ENCODE measurements around the gene FZD7.

Gene FZD7

GRCh38 chr2:202014759-202015211, 18.9 kb upstream of the FZD7 start:
- no peaks in the 10 kb centered on the region for H3K27me3 ChIP-seq (replicated peaks)
- DNase-seq = no peak
- H3K27ac ChIP-seq = no peak overlapping the region
- H3K4me3 ChIP-seq (ENCODE audit: low read depth, low read length) = no peak overlapping the region
- in situ Hi-C loops (cut with HindIII; ENCODE audit: low pct_ligation_motif_present, low sequenced_read_pairs) = no loop called here
- no peaks in the 10 kb centered on the region for H3K36me3 ChIP-seq (replicated peaks)
- no peak for TF ChIP-seq CTCF (IDR thresholded peaks at IDR 0.05; ENCODE audit: low read depth, low read length, missing control alignments)

- H3K27me3 ChIP-seq (replicated peaks) = no peaks in the 10 kb centered on the region
- in situ Hi-C loops (cut with HindIII; ENCODE audit: low pct_ligation_motif_present, low sequenced_read_pairs) = no loop called here
- no peak for DNase-seq
- no peaks in the 10 kb centered on the region for H3K36me3 ChIP-seq (replicated peaks)
- no peak overlapping the region for H3K4me3 ChIP-seq (ENCODE audit: low read depth, low read length)
- H3K27ac ChIP-seq = no peak overlapping the region
- no peak for TF ChIP-seq CTCF (IDR thresholded peaks at IDR 0.05; ENCODE audit: low read depth, low read length, missing control alignments)
These were observed 18.2 kb upstream of the FZD7 start for GRCh38 chr2:202015471-202015870.

GRCh38 chr2:202016579-202017227, 17.0 kb upstream of the FZD7 start:
- no peak for DNase-seq
- no peak for TF ChIP-seq CTCF (IDR thresholded peaks at IDR 0.05; ENCODE audit: low read depth, low read length, missing control alignments)
- in situ Hi-C loops (cut with HindIII; ENCODE audit: low pct_ligation_motif_present, low sequenced_read_pairs) = no loop called here
- H3K27ac ChIP-seq = no peak overlapping the region
- no peaks in the 10 kb centered on the region for H3K36me3 ChIP-seq (replicated peaks)
- H3K4me3 ChIP-seq (ENCODE audit: low read depth, low read length) = no peak overlapping the region
- no peaks in the 10 kb centered on the region for H3K27me3 ChIP-seq (replicated peaks)

GRCh38 chr2:202017940-202018339, 15.7 kb upstream of the FZD7 start:
- no peak overlapping the region for H3K27ac ChIP-seq
- in situ Hi-C loops (cut with HindIII; ENCODE audit: low pct_ligation_motif_present, low sequenced_read_pairs) = no loop called here
- no peak overlapping the region for H3K4me3 ChIP-seq (ENCODE audit: low read depth, low read length)
- H3K36me3 ChIP-seq (replicated peaks) = no peaks in the 10 kb centered on the region
- no peak for DNase-seq
- H3K27me3 ChIP-seq (replicated peaks) = no peaks in the 10 kb centered on the region
- TF ChIP-seq CTCF (IDR thresholded peaks at IDR 0.05; ENCODE audit: low read depth, low read length, missing control alignments) = no peak

GRCh38 chr2:202018950-202019349, 14.7 kb upstream of the FZD7 start:
- Histone ChIP-seq H3K27ac (no peak overlapping the region), H3K36me3 (replicated peaks) (no peaks in the 10 kb centered on the region), H3K27me3 (replicated peaks) (no peaks in the 10 kb centered on the region), H3K4me3 (ENCODE audit: low read depth, low read length) (no peak overlapping the region)
- in situ Hi-C loops (cut with HindIII; ENCODE audit: low pct_ligation_motif_present, low sequenced_read_pairs) = no loop called here
- no peak for DNase-seq
- no peak for TF ChIP-seq CTCF (IDR thresholded peaks at IDR 0.05; ENCODE audit: low read depth, low read length, missing control alignments)
